Keratinocyte (primary cell): ENCODE measurements around the gene A3GALT2. TPM values are rescaled to one million over a fixed set of nuclear protein-coding genes. Genes with fewer than 3 reads are reported as not detected.
A peak's percentile ranks its signal among the peaks of the same experiment; 100 is the strongest.

Source experiments
- DNase-seq: peaks from one replicate; pipeline ENCODE4 v3.0.0-alpha.2; 2011; ENCODE audit warnings: low read depth, missing footprints, low spot score
- FAIRE-seq: peaks from 2 replicates; lab custom pipeline; 2011; peaks lifted over from hg19 to GRCh38; lab: Jason Lieb, UNC
- H2AFZ ChIP-seq: 2 replicates; pipeline ENCODE4 v1.6.0; 2012; ENCODE audit warnings: low read length, control low read depth, inconsistent platforms; ENCODE audit not compliant: control insufficient read depth
- H3K27ac ChIP-seq: 2 replicates; pipeline ENCODE4 v1.5.1; 2011; ENCODE audit warnings: low read length; ENCODE audit not compliant: control insufficient read depth, insufficient read depth
- H3K27me3 ChIP-seq: 3 replicates; pipeline ENCODE4 v1.6.0; 2011; ENCODE audit warnings: low read length; ENCODE audit not compliant: control insufficient read depth, insufficient read depth; ENCODE audit errors: extremely low read depth
- H3K36me3 ChIP-seq, 2 experiments: 2 replicates in 1 of 2; 3 replicates in 1 of 2; pipeline ENCODE4 v1.5.1; 2011; ENCODE audit warnings: low read length in 2 of 2, mild to moderate bottlenecking in 1 of 2; ENCODE audit not compliant: control insufficient read depth in 2 of 2, insufficient read depth in 2 of 2; ENCODE audit errors: extremely low read depth in 1 of 2
- H3K4me1 ChIP-seq: 3 replicates; pipeline ENCODE4 v1.5.1; 2011; ENCODE audit warnings: low read length; ENCODE audit not compliant: control insufficient read depth, insufficient read depth; ENCODE audit errors: extremely low read depth
- H3K4me2 ChIP-seq: 3 replicates; pipeline ENCODE4 v1.6.0; 2011; ENCODE audit warnings: low read depth, low read length; ENCODE audit not compliant: control insufficient read depth, insufficient read depth; ENCODE audit errors: extremely low read depth
- H3K4me3 ChIP-seq, 3 experiments: fragments of 200-600 bp in 1 of 3; sonication (generic) in 1 of 3; 2 replicates in 2 of 3; 3 replicates in 1 of 3; pipeline ENCODE4 v1.5.1; 2011 to 2016; ENCODE audit warnings: low read length in 3 of 3, mild to moderate bottlenecking in 3 of 3, control low read depth in 2 of 3, inconsistent platforms in 1 of 3, low read depth in 1 of 3, mixed read lengths in 1 of 3, mixed run types in 1 of 3, moderate library complexity in 1 of 3; ENCODE audit not compliant: control insufficient read depth in 2 of 3, insufficient read depth in 2 of 3; ENCODE audit errors: extremely low read depth in 1 of 3
- H3K79me2 ChIP-seq: 2 replicates; pipeline ENCODE4 v1.6.0; 2012; ENCODE audit warnings: low read length; ENCODE audit not compliant: control insufficient read depth, insufficient read depth
- H3K9ac ChIP-seq: 3 replicates; pipeline ENCODE4 v1.6.0; 2011; ENCODE audit warnings: low read length; ENCODE audit not compliant: control insufficient read depth, insufficient read depth; ENCODE audit errors: extremely low read depth
- H3K9me1 ChIP-seq: 3 replicates; pipeline ENCODE4 v1.6.0; 2011; ENCODE audit warnings: low read length; ENCODE audit not compliant: control insufficient read depth, insufficient read depth; ENCODE audit errors: extremely low read depth
- H3K9me3 ChIP-seq: 2 replicates; pipeline ENCODE4 v1.5.1; 2012; ENCODE audit warnings: low read depth, low read length; ENCODE audit not compliant: control insufficient read depth
- H4K20me1 ChIP-seq: 3 replicates; pipeline ENCODE4 v1.6.0; 2011; ENCODE audit warnings: low read length; ENCODE audit not compliant: control insufficient read depth, insufficient read depth; ENCODE audit errors: extremely low read depth
- EZH2 ChIP-seq: IDR thresholded peaks from one replicate; pipeline ENCODE4 v1.6.1; 2012; ENCODE audit warnings: inconsistent platforms, mild to moderate bottlenecking, low read length, moderate library complexity
- dilution Hi-C: fragments of 300-500 bp; cut with MboI; formaldehyde crosslinking; loops from one replicate; pipeline ENCODE4 v1.7.0; 2020; ENCODE audit warnings: low sequenced_read_pairs; ENCODE audit not compliant: extremely low pct_ligation_motif_present
- polyA plus RNA-seq, 5 experiments: library from polyadenylated mRNA; depleted of rRNA in 3 of 5; stranded (reverse) in 3 of 5; stranded (forward) in 1 of 5; unstranded in 1 of 5; fragments of >200 nt; gene quantifications; 1 replicate in 1 of 5; 2 replicates in 3 of 5; 3 replicates in 1 of 5; pipeline versions ENCODE4 v1.2.1 to v1.2.3, GENCODE V29; 2011 to 2012; ENCODE audit warnings: missing spikeins in 2 of 5, low read depth in 1 of 5, low replicate concordance in 1 of 5
- TF ChIP-seq, protein P1 (sequence below), 3 experiments: IDR thresholded peaks in 1 of 3; conservative IDR thresholded peaks in 1 of 3; optimal IDR thresholded peaks in 1 of 3; 2 replicates in 2 of 3; 3 replicates in 1 of 3; pipeline versions ENCODE3 to v1.5.1; 2011; ENCODE audit warnings: low read length in 3 of 3, mild to moderate bottlenecking in 3 of 3, moderate library complexity in 2 of 3, control low read depth in 1 of 3, inconsistent platforms in 1 of 3; ENCODE audit not compliant: insufficient read depth in 2 of 3; ENCODE audit errors: extremely low read depth in 1 of 3

Gene A3GALT2
- polyA plus RNA-seq, 1 donor (not counting 4 experiments of a cell fraction or from before 2014, with no cell fraction given), result not detected

DNA sequence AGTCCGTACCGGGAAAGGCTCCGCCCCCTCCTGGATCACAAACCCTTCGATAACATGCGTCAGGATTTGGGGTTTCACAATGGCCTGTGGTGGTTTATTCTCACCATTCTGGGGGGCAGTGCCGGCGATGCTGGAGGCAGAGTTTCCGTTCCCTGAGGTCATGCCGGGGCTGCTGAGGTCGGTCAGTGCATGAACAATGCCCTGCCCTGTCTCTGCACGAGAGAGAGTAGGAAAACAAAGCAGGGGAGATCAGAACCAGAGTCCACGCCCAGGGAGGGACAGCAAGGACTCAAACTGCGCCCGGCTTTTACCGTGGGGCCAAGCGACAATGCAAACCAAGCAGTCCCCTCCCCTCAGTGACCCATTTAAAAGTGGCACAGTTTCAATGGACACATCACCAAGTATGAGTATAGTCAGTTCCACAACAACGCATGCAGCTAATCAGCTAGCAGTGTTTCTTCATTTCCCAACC is 13.2 kb upstream of the A3GALT2 start:
- Histone ChIP-seq H3K79me2 (peaks cover 77% of the 10 kb centered on the region), H2AFZ (no peak overlapping the region), H3K9ac (no peak overlapping the region), H3K4me1 (peaks cover 53% of the 10 kb centered on the region), H3K27ac (no peak overlapping the region), H3K36me3 (peaks cover 44 to 46% of the 10 kb centered on the region in 2 experiments), H4K20me1 (peaks cover 50% of the 10 kb centered on the region), H3K4me2 (no peak overlapping the region), H3K4me3 (no peak overlapping the region), H3K9me3 (no peaks in the 10 kb centered on the region), H3K27me3 (no peaks in the 10 kb centered on the region), H3K9me1 (no peaks in the 10 kb centered on the region)
- no peak for DNase-seq
- no peak for FAIRE-seq
- dilution Hi-C loops, result no loop called here
- TF ChIP-seq EZH2, result no peak
- TF ChIP-seq, protein P1, sequence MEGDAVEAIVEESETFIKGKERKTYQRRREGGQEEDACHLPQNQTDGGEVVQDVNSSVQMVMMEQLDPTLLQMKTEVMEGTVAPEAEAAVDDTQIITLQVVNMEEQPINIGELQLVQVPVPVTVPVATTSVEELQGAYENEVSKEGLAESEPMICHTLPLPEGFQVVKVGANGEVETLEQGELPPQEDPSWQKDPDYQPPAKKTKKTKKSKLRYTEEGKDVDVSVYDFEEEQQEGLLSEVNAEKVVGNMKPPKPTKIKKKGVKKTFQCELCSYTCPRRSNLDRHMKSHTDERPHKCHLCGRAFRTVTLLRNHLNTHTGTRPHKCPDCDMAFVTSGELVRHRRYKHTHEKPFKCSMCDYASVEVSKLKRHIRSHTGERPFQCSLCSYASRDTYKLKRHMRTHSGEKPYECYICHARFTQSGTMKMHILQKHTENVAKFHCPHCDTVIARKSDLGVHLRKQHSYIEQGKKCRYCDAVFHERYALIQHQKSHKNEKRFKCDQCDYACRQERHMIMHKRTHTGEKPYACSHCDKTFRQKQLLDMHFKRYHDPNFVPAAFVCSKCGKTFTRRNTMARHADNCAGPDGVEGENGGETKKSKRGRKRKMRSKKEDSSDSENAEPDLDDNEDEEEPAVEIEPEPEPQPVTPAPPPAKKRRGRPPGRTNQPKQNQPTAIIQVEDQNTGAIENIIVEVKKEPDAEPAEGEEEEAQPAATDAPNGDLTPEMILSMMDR (optimal IDR thresholded peaks at IDR 0.05 in 1 of 3, IDR thresholded peaks at IDR 0.05 in 1 of 3, conservative IDR thresholded peaks at IDR 0.05 in 1 of 3; ENCODE audit: extremely low read depth in 1 of 3, insufficient read depth in 2 of 3, low read length in 3 of 3), result no peak

DNA sequence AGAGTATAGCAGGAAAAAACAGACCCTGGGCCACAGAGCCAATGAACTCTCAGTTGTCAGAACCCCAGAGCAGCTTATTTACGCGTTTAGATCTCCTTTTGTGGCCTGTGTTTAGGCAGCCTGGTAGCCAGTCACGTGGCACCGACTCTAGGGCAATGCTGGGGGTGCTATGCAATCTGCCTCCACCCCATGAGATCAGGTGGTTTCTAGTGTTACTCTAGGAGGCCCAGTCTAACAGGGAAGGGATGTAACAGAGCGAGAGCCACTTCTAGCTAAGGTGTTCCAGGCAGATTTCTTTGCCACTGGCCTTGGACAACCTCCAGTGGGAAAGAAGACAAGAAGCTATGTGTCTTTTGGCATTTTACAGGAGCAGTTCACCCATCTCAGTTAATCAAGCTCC is 12.0 kb upstream of the A3GALT2 start:
- H3K27me3 ChIP-seq, result no peaks in the 10 kb centered on the region
- no peaks in the 10 kb centered on the region for H3K9me3 ChIP-seq
- no peak overlapping the region for H2AFZ ChIP-seq
- H3K9ac ChIP-seq, result peak overlapping the region; percentile 6
- no peak for DNase-seq
- H3K79me2 ChIP-seq, result peaks cover 65% of the 10 kb centered on the region
- no peak overlapping the region for H3K4me3 ChIP-seq
- H3K9me1 ChIP-seq, result no peaks in the 10 kb centered on the region
- peak; percentile 61 for FAIRE-seq
- H3K27ac ChIP-seq, result no peak overlapping the region
- H4K20me1 ChIP-seq, result peaks cover 50% of the 10 kb centered on the region
- H3K4me1 ChIP-seq, result peaks cover 55% of the 10 kb centered on the region
- H3K36me3 ChIP-seq, result peaks cover 52% of the 10 kb centered on the region in 2 experiments
- dilution Hi-C loops, result no loop called here
- no peak for TF ChIP-seq EZH2
- TF ChIP-seq, protein P1 (optimal IDR thresholded peaks at IDR 0.05 in 1 of 3, IDR thresholded peaks at IDR 0.05 in 1 of 3, conservative IDR thresholded peaks at IDR 0.05 in 1 of 3; ENCODE audit: extremely low read depth in 1 of 3, insufficient read depth in 2 of 3, low read length in 3 of 3), result no peak
- no peak overlapping the region for H3K4me2 ChIP-seq
